ENCODE measurements around the gene ARMH2. TPM values are rescaled to one million over a fixed set of nuclear protein-coding genes. Genes with fewer than 3 reads are reported as not detected.
"Not testable (repeated sequence)": the region's sequence is repeated elsewhere in the genome, so short reads cannot be mapped to it uniquely, and the experiment has no call there.

ARMH2 gene
- total and polyA plus RNA-seq, 7 donors: 0.10 TPM; not detected in 6

GRCh38 chr6:24753545-24753944 is 45.2 kb downstream of the ARMH2 start:
- WGBS, 2 donors: 53 to 81% methylated on average over 2 of the region's 2 CpGs
- Histone ChIP-seq H3K4me3 (no peak overlapping the region), H3K36me3 (no peaks in the 10 kb centered on the region), H3K9me3 (no peaks in the 10 kb centered on the region), H3K4me1 (no peaks in the 10 kb centered on the region), H3K27ac (no peak overlapping the region), H3K27me3 (no peaks in the 10 kb centered on the region)
- DNase-seq: no peak
- no peak for TF ChIP-seq EP300 (IDR thresholded peaks at IDR 0.05)
- no peak for TF ChIP-seq POLR2A (IDR thresholded peaks at IDR 0.05)
- no peak for TF ChIP-seq CTCF (IDR thresholded peaks at IDR 0.05)
- intact Hi-C loops (cut with DNase I): no loop called here

- Histone ChIP-seq H3K9me3 (no peaks in the 10 kb centered on the region), H3K27me3 (no peaks in the 10 kb centered on the region), H3K4me1 (no peaks in the 10 kb centered on the region), H3K27ac (no peak overlapping the region), H3K36me3 (no peaks in the 10 kb centered on the region), H3K4me3 (no peak overlapping the region)
- DNase-seq: no peak
- 100% methylated on average over 1 of the region's 1 CpG for WGBS, 2 donors
- TF ChIP-seq EP300 (IDR thresholded peaks at IDR 0.05) (no peak), POLR2A (IDR thresholded peaks at IDR 0.05) (no peak)
- intact Hi-C loops (cut with DNase I): no loop called here
Measured at GRCh38 chr6:24752917-24753492, 45.7 kb downstream of the ARMH2 start.

GRCh38 chr6:24752503-24752902 is 46.2 kb downstream of the ARMH2 start:
- DNase-seq: no peak
- no peak overlapping the region for H3K4me3 ChIP-seq
- H3K27ac ChIP-seq: no peak overlapping the region
- 65 to 73% methylated on average over 2 of the region's 2 CpGs for WGBS, 2 donors
- H3K36me3 ChIP-seq: no peaks in the 10 kb centered on the region
- no peaks in the 10 kb centered on the region for H3K9me3 ChIP-seq
- intact Hi-C loops (cut with DNase I): no loop called here
- H3K27me3 ChIP-seq: no peaks in the 10 kb centered on the region
- no peaks in the 10 kb centered on the region for H3K4me1 ChIP-seq
- TF ChIP-seq CTCF (IDR thresholded peaks at IDR 0.05) (no peak), POLR2A (IDR thresholded peaks at IDR 0.05) (no peak), EP300 (IDR thresholded peaks at IDR 0.05) (no peak), POLR2AphosphoS5 (IDR thresholded peaks at IDR 0.05) (no peak)

GRCh38 chr6:24750878-24751277 is 47.8 kb downstream of the ARMH2 start:
- DNase-seq; H3K27ac ChIP-seq; H3K9me3 ChIP-seq; H3K36me3 ChIP-seq; H3K4me1 ChIP-seq; intact Hi-C loops (cut with DNase I); H3K27me3 ChIP-seq; H3K4me3 ChIP-seq: not testable (repeated sequence)
- WGBS, 2 donors: 77 to 96% methylated on average over 3 of the region's 3 CpGs

- intact Hi-C loops (cut with DNase I): no loop called here
- no peak overlapping the region for H3K4me3 ChIP-seq
- TF ChIP-seq POLR2A (IDR thresholded peaks at IDR 0.05) (no peak), CTCF (IDR thresholded peaks at IDR 0.05) (no peak), EP300 (IDR thresholded peaks at IDR 0.05) (no peak), POLR2AphosphoS5 (IDR thresholded peaks at IDR 0.05) (no peak)
- H3K9me3 ChIP-seq: no peaks in the 10 kb centered on the region
- 62 to 86% methylated on average over 3 of the region's 3 CpGs for WGBS, 2 donors
- no peak overlapping the region for H3K27ac ChIP-seq
- H3K27me3 ChIP-seq: no peaks in the 10 kb centered on the region
- H3K36me3 ChIP-seq: no peaks in the 10 kb centered on the region
- DNase-seq: no peak
- H3K4me1 ChIP-seq: no peaks in the 10 kb centered on the region
Measured at GRCh38 chr6:24749297-24749696, 49.4 kb downstream of the ARMH2 start.

Other genes starting within 250 kb of the ARMH2 start
- gene KIAA0319, start 152.7 kb downstream of the ARMH2 start, total RNA-seq: under 1 TPM; 0.16 to 0.71 (median 0.48) TPM
- gene KIAA0319, start 152.7 kb downstream of the ARMH2 start, polyA plus RNA-seq: under 1 TPM in 2 of 3 donors, not detected in 1; under 0.01 to 0.60 TPM
- 10 to 100 TPM; 30.4 to 67.6 (median 48.2) TPM for gene TDP2, start 132.0 kb downstream of the ARMH2 start, total RNA-seq
- 100 to 1,000 TPM; 125 to 543 (median 421) TPM for gene TDP2, start 132.0 kb downstream of the ARMH2 start, polyA plus RNA-seq
- gene ACOT13, start 131.8 kb downstream of the ARMH2 start, total RNA-seq: 10 to 100 TPM in 1 of 4 donors, 1 to 10 TPM in 3; 5.3 to 11.8 (median 9.2) TPM
- 10 to 100 TPM; 23.0 to 48.6 (median 48.1) TPM for gene ACOT13, start 131.8 kb downstream of the ARMH2 start, polyA plus RNA-seq
- 10 to 100 TPM; 27.0 to 34.2 (median 32.3) TPM for gene C6orf62, start 79.8 kb downstream of the ARMH2 start, total RNA-seq
- 10 to 100 TPM; 30.6 to 60.9 (median 37.9) TPM for gene C6orf62, start 79.8 kb downstream of the ARMH2 start, polyA plus RNA-seq
- 1 to 10 TPM; 4.4 to 9.7 (median 8.2) TPM for gene GMNN, start 24.0 kb downstream of the ARMH2 start, total RNA-seq
- gene GMNN, start 24.0 kb downstream of the ARMH2 start, polyA plus RNA-seq: 10 to 100 TPM; 35.7 to 71.7 (median 52.9) TPM
- gene RIPOR2, start 137.0 kb upstream of the ARMH2 start, total RNA-seq: 10 to 100 TPM in 1 of 4 donors, 1 to 10 TPM in 3; 6.1 to 10.9 (median 6.7) TPM
- 10 to 100 TPM in 1 of 3 donors, 1 to 10 TPM in 2; 1.6 to 29.7 (median 1.8) TPM for gene RIPOR2, start 137.0 kb upstream of the ARMH2 start, polyA plus RNA-seq